DMS153 treated with DMSO at 0.1 percent for 48 hours (cell line): ENCODE measurements around the gene CAV2.

ENCODE experiments used
- DNase-seq: peaks from one replicate; lab custom pipeline; 2025; ENCODE audit not compliant: unreplicated experiment; lab: John Stamatoyannopoulos, UW

The CAV2 gene

GRCh38 chr7:116522247-116522646, 22.7 kb downstream of the CAV2 start:
- no peak for DNase-seq

- DNase-seq, result no peak
Observed at GRCh38 chr7:116524221-116524608, 24.7 kb downstream of the CAV2 start.

GRCh38 chr7:116524609-116525297, 25.2 kb downstream of the CAV2 start, which contains the start of gene CAV1:
CAV1 (plus strand) TSS chr7:116525036; CDS start chr7:116525063, 27 bp downstream.
- no peak for DNase-seq

GRCh38 chr7:116525298-116525912, 25.9 kb downstream of the CAV2 start:
- no peak for DNase-seq

- DNase-seq, result peak; percentile 53
Observed at GRCh38 chr7:116525913-116526861, 26.6 kb downstream of the CAV2 start.

GRCh38 chr7:116526897-116527296, 27.4 kb downstream of the CAV2 start:
- DNase-seq, result no peak

GRCh38 chr7:116527521-116527920, 28.0 kb downstream of the CAV2 start:
- DNase-seq, result no peak

- no peak for DNase-seq
Observed at GRCh38 chr7:116528008-116528789, 28.7 kb downstream of the CAV2 start.

- no peak for DNase-seq
Observed at GRCh38 chr7:116529250-116529649, 29.7 kb downstream of the CAV2 start.

- no peak for DNase-seq
Observed at GRCh38 chr7:116530107-116530820, 30.7 kb downstream of the CAV2 start.

- DNase-seq, result no peak
Observed at GRCh38 chr7:116532102-116532688, 32.7 kb downstream of the CAV2 start.

GRCh38 chr7:116534790-116535189, 35.3 kb downstream of the CAV2 start:
- DNase-seq, result no peak

GRCh38 chr7:116535416-116535815, 35.9 kb downstream of the CAV2 start:
- DNase-seq, result no peak

- no peak for DNase-seq
Observed at GRCh38 chr7:116538138-116538537, 38.6 kb downstream of the CAV2 start.

GRCh38 chr7:116539879-116540278, 40.3 kb downstream of the CAV2 start:
- no peak for DNase-seq

GRCh38 chr7:116540743-116541142, 41.2 kb downstream of the CAV2 start:
- no peak for DNase-seq

GRCh38 chr7:116541951-116542350, 42.4 kb downstream of the CAV2 start:
- no peak for DNase-seq

- DNase-seq, result no peak
Observed at GRCh38 chr7:116542618-116543017, 43.1 kb downstream of the CAV2 start.

- no peak for DNase-seq
Observed at GRCh38 chr7:116543664-116544063, 44.1 kb downstream of the CAV2 start.

- DNase-seq, result no peak
Observed at GRCh38 chr7:116544487-116544886, 44.9 kb downstream of the CAV2 start.
